Body of pancreas (tissue), 4 donors: ENCODE data around the gene RANBP17.

Experiments used
- POLR2A ChIP-seq, 3 donors: fragments of 450-650 bp; IDR thresholded peaks; one replicate each; pipeline ENCODE4 v1.6.1; 2016; ENCODE audit warnings: antibody characterized with exemption in 3 of 3, mild to moderate bottlenecking in 2 of 3
- TF ChIP-seq, protein P1 (sequence below), 7 experiments: fragments of 450-650 bp in 4 of 7; fragments of 200-600 bp in 3 of 7; sonication (generic) in 3 of 7; IDR thresholded peaks; one replicate each; pipeline ENCODE4 v1.5.1; 2016 to 2019; ENCODE audit warnings: antibody characterized with exemption in 7 of 7

DNA sequence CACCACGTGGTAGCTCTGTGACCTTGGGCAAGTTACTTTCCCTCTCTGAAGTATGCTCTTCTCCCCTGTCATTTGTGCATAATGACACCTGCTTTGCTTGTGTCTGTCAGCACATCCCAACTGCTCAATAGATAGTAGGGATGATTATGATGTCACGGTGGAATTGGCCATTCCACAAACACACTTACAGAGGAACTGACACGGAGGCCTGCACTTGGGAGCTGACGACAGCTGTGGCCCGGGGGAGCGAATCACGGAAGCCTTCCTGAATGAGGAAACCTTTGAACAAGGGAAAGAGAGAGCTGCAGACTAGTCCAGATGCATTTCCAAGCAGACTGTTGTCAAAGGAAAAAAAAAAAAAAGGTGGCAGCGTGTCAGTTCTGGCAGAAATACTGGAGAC is 468.2 kb downstream of the RANBP17 start:
- TF ChIP-seq, protein P1, sequence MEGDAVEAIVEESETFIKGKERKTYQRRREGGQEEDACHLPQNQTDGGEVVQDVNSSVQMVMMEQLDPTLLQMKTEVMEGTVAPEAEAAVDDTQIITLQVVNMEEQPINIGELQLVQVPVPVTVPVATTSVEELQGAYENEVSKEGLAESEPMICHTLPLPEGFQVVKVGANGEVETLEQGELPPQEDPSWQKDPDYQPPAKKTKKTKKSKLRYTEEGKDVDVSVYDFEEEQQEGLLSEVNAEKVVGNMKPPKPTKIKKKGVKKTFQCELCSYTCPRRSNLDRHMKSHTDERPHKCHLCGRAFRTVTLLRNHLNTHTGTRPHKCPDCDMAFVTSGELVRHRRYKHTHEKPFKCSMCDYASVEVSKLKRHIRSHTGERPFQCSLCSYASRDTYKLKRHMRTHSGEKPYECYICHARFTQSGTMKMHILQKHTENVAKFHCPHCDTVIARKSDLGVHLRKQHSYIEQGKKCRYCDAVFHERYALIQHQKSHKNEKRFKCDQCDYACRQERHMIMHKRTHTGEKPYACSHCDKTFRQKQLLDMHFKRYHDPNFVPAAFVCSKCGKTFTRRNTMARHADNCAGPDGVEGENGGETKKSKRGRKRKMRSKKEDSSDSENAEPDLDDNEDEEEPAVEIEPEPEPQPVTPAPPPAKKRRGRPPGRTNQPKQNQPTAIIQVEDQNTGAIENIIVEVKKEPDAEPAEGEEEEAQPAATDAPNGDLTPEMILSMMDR (IDR thresholded peaks at IDR 0.05): no peak
- no peak for TF ChIP-seq POLR2A (IDR thresholded peaks at IDR 0.05)
